Skeletal muscle cell (primary cell): ENCODE measurements around the gene CCBE1.
"Not testable (repeated sequence)": the region's sequence is repeated elsewhere in the genome, so short reads cannot be mapped to it uniquely, and the experiment has no call there.

Source experiments
- DNase-seq: peaks from one replicate; pipeline ENCODE4 v3.0.0-alpha.2; 2010; ENCODE audit warnings: low read depth
- H3K4me3 ChIP-seq: 2 replicates; pipeline ENCODE4 v1.5.1; 2011; ENCODE audit warnings: low read depth, mild to moderate bottlenecking, control low read depth, low read length, moderate library complexity

The CCBE1 gene

GRCh38 chr18:59661891-59662701 is 35.1 kb downstream of the CCBE1 start:
- DNase-seq, result no peak

DNA sequence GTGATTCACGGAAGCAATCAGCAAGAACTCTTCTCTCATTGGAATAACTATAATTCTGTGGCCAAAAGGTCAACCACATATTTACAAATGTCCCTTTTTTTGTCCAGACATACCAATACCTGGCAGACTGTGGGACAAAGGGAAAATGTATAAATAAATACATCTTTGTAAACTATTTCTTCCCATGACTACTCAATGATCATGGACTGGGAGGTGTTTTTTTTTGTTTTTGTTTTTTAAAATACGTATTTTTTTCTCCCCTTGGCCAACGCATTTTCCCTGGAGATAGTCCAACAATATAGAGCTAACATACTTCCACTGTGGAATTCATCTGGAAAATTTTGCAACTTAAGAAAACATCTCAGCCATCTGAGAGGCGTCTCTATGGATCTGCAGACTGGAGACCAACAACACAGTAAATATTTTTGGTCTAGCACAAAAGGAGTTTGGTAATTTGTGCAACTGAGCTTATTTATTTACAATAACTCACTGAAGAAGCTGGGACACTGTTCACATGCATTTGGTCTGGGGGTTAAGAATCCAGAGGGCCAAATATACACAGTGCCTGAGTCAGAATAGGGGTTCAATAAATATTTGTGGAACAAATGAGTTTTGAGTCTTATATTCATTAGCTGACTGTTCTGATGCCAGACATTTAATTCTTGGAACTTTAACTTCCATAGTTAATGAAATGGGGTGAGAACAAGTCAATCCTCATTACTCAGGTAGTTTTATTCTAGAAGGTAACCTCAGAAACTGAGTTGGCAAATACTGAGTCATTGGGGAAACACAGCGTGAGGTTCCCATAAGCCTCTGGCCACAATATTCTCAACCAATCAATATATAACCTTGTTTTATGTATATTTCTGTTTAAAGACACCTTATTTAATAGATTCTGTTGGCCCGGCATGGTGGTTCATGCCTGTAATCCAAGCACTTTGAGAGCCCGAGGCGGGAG is 36.2 kb downstream of the CCBE1 start:
- DNase-seq, result peak; percentile 44
- no peak overlapping the region for H3K4me3 ChIP-seq

More at GRCh38 chr18:59661891-59662701, 35.1 kb downstream of the CCBE1 start:
- no peak overlapping the region for H3K4me3 ChIP-seq

GRCh38 chr18:59660366-59660765 is 36.9 kb downstream of the CCBE1 start:
- no peak overlapping the region for H3K4me3 ChIP-seq
- no peak for DNase-seq

- DNase-seq, result no peak
- H3K4me3 ChIP-seq, result peak overlapping the region; percentile 17
Measured at GRCh38 chr18:59659508-59660170, 37.6 kb downstream of the CCBE1 start.

DNA sequence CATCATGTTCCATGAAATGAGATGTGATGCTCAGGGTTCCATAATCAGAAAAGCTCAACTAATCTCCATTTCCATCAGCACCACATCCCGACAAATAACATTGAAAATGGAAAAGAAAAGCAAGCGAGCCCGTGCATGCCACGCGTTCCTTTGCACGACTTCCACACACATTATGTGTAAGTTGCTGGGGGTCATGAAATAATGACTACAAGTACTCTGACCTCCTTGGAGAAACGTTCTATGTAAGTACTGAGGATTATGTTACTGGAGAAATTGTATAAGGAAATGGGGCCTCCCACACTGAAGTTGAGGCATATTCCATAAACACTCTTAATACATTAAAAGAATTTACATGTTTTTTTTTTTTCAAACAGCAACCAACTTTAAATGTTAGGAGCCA is 38.3 kb downstream of the CCBE1 start:
- H3K4me3 ChIP-seq, result no peak overlapping the region
- DNase-seq, result no peak

- no peak for DNase-seq
- no peak overlapping the region for H3K4me3 ChIP-seq
Measured at GRCh38 chr18:59657012-59657411, 40.2 kb downstream of the CCBE1 start.

DNA sequence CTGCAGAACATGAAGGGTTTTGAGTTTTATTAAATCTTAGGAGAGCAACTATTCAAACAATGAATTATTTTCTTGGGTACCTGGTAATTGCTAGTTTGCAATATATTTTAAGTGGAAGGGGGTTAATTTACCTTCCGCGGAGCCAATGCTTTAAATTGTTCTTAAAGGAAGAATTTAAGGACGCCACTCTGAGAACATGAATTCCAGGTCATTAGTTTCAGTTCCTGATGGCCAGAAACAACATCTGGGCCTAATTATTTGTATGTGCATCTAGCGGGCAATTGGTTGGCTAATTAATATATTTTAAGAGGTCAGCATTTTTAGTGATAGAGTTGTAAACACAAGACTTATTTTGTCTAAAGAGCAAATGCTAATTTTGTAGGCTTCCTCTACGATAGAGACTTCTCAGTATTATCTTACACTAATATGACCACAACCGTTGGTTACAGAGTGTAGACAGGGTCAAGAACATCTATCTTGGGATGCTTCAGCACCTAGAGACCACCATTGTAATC is 40.8 kb downstream of the CCBE1 start:
- no peak for DNase-seq
- H3K4me3 ChIP-seq, result no peak overlapping the region

DNA sequence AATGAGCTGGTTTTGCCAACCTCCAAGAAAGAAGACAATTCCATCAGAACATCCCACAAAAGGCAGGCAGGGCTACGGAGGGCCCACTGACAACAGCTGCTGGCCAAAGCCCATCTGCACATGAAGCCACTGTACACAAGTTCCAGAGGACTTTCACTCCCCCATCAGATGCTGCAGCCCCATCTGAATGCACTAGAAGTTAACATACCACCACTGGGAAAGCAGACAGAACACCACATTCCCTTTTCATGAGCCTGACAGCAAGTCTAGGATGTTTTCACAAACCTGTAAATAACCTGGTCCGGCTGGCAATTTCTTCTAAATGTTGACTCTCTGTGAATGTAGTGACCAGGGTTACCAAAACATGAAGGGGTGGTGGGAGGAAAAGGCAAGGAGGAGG is 41.5 kb downstream of the CCBE1 start:
- no peak overlapping the region for H3K4me3 ChIP-seq
- no peak for DNase-seq

DNA sequence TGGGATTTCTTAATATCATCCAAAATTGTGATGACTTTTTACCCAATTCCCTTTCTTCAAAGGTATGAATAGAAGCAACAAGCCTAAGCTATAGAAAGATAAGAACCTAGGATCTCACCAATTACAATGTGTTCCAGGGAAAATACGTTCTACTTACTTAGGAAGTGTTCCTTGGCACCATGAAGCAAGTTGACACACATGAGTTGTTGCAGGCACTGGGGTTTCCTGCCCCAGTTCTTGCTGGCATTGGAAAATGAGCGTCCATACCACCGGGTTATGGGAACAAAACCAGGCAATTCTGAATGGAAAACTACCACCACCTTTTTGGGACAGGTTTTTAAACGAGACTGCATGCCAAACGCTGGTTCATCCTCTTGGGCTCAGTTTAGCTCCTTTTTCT is 46.2 kb downstream of the CCBE1 start:
- no peak for DNase-seq
- no peak overlapping the region for H3K4me3 ChIP-seq

DNA sequence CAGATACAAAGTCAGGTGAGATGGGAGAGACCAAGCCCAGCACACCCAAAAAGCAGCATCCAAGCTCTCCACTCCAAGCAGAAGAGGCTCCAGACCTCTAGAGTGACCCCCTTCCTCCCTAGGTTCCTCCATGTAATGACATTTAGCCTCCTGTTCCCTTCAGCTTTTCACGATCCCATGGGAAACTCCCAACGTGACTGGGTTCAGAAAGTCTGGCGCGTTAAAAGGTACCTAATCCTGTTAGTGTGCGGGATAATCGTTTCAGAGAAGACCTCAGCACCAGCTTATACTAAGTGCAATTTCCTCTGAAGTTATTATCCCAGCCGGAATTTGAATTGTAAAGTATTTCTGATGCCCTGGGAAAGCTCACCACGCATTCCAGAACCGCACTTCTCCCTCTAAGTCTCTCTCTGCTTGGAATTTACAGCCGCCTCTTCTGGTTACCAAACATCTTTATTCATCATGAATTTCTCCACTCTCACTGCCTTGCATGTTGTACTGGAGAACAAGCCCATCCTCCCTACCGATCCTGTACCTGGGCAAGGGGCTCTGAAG is 46.9 kb downstream of the CCBE1 start:
- no peak for DNase-seq
- H3K4me3 ChIP-seq, result no peak overlapping the region

DNA sequence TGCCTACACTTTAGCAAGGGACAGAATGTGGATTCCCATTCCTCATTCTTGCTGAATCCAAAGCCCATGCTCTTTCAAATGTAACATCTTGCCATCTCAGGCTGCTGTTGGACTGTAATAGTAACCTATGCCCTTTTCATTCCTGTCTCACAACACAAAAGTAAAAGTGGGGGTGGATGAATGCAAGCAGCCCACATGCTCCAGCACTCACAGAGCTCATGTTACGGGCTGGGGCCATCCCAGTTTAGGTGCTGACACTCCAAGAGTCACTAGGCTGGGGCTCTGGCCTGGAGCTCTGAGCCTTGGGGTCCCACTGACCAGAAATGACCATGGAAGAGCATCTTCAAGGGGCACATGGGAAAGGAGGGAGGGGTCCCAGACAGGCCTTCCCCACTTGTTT is 47.6 kb downstream of the CCBE1 start:
- no peak overlapping the region for H3K4me3 ChIP-seq
- peak; percentile 53 for DNase-seq

- H3K4me3 ChIP-seq, DNase-seq: not testable (repeated sequence)
Measured at GRCh38 chr18:59648469-59648868, 48.8 kb downstream of the CCBE1 start.

GRCh38 chr18:59646963-59647307 is 50.3 kb downstream of the CCBE1 start:
- H3K4me3 ChIP-seq, result no peak overlapping the region
- DNase-seq, result no peak

GRCh38 chr18:59646228-59646962 is 50.8 kb downstream of the CCBE1 start:
- DNase-seq, result no peak

GRCh38 chr18:59643740-59644139 is 53.5 kb downstream of the CCBE1 start:
- no peak overlapping the region for H3K4me3 ChIP-seq
- no peak for DNase-seq

More at GRCh38 chr18:59646228-59646962, 50.8 kb downstream of the CCBE1 start:
- H3K4me3 ChIP-seq, result no peak overlapping the region

DNA sequence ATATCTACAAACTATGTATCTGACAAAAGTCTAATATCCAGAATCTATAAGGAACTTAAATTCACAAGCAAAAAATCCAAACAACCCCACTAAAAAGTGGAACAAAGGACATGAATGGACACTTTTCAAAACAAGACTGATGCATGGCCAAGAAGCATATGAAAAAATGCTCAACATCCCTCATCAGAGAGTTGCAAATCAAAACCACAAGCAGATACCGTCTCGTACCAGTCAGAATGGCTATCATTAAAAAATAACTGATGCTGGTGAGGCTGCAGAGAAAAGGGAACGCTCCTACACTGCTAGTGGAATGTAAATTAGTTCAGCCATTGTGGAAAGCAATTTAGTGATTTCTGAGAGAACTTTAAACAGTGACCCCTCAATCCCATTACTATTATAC is 56.5 kb downstream of the CCBE1 start:
- no peak for DNase-seq
- no peak overlapping the region for H3K4me3 ChIP-seq

- DNase-seq, result no peak
- H3K4me3 ChIP-seq, result no peak overlapping the region
Measured at GRCh38 chr18:59639821-59640220, 57.4 kb downstream of the CCBE1 start.

- no peak overlapping the region for H3K4me3 ChIP-seq
- DNase-seq, result no peak
Measured at GRCh38 chr18:59639136-59639535, 58.1 kb downstream of the CCBE1 start.

DNA sequence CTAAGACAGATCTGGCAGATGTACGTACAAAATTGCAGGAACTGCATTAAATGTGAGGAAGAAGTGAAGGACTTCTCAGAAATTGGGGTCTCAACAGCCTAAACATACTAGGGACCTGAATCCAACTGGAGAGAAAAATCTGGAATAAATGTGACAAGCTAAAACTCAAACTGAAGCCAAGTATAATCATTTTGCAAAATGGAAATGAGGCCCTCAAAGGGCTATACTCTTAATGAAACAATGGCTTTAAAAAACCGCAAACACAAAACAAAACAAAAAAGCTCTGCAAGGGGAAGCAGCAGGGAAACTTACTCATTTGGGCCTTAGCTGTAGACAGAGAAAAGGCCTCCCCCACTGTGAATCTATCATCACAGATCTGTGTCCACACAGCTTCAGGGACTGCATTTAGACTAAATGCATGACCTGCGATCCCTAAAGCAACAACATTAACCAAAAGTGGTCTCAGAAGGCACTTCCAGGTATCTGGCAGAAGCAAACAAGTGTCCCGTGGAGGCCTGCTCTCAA is 63.2 kb downstream of the CCBE1 start:
- no peak overlapping the region for H3K4me3 ChIP-seq
- no peak for DNase-seq
